NOMO-1 treated with DMSO at 0.1 percent for 48 hours (cell line): ENCODE results near the gene MEF2C.

ENCODE experiments used
- DNase-seq: peaks from one replicate; lab custom pipeline; 2025; ENCODE audit not compliant: unreplicated experiment; lab: John Stamatoyannopoulos, UW

Gene MEF2C

GRCh38 chr5:88888848-88889188, 5.8 kb upstream of the MEF2C start:
- DNase-seq: no peak

GRCh38 chr5:88888291-88888690, 5.3 kb upstream of the MEF2C start:
- no peak for DNase-seq

- peak; percentile 69 for DNase-seq
Measured at GRCh38 chr5:88887342-88887741, 4.4 kb upstream of the MEF2C start.

GRCh38 chr5:88886746-88887341, 3.9 kb upstream of the MEF2C start:
- DNase-seq: no peak

GRCh38 chr5:88886252-88886651, 3.3 kb upstream of the MEF2C start:
- no peak for DNase-seq

- DNase-seq: no peak
Measured at GRCh38 chr5:88885002-88885401, 2.0 kb upstream of the MEF2C start.

GRCh38 chr5:88884608-88884877, 1.6 kb upstream of the MEF2C start:
- no peak for DNase-seq

- DNase-seq: peak; percentile 74
Measured at GRCh38 chr5:88883836-88884607, 1.0 kb upstream of the MEF2C start.

GRCh38 chr5:88882276-88883038, 527 bp downstream of the MEF2C start:
- no peak for DNase-seq

- DNase-seq: no peak
Measured at GRCh38 chr5:88881571-88881971, 1.4 kb downstream of the MEF2C start.

GRCh38 chr5:88880201-88880600, 2.8 kb downstream of the MEF2C start:
- DNase-seq: no peak

GRCh38 chr5:88879724-88880123, 3.3 kb downstream of the MEF2C start:
- DNase-seq: no peak

- no peak for DNase-seq
Measured at GRCh38 chr5:88878976-88879375, 4.0 kb downstream of the MEF2C start.

GRCh38 chr5:88877826-88878225, 5.2 kb downstream of the MEF2C start:
- no peak for DNase-seq

- no peak for DNase-seq
Measured at GRCh38 chr5:88876714-88877113, 6.3 kb downstream of the MEF2C start.

- DNase-seq: no peak
Measured at GRCh38 chr5:88875341-88876234, 7.4 kb downstream of the MEF2C start.

- no peak for DNase-seq
Measured at GRCh38 chr5:88873447-88873846, 9.5 kb downstream of the MEF2C start.

GRCh38 chr5:88872971-88873370, 10.0 kb downstream of the MEF2C start:
- DNase-seq: no peak

GRCh38 chr5:88870285-88870684, 12.7 kb downstream of the MEF2C start:
- no peak for DNase-seq

GRCh38 chr5:88868468-88869068, 14.4 kb downstream of the MEF2C start:
- DNase-seq: no peak

GRCh38 chr5:88867638-88868037, 15.3 kb downstream of the MEF2C start:
- no peak for DNase-seq
